Measurements from ENCODE around the gene TMEM163.

TMEM163 gene

GRCh38 chr2:134458473-134458853, 260.3 kb downstream of the TMEM163 start:
- Histone ChIP-seq H3K36me3 (ENCODE audit: insufficient read depth, low read length) (peaks cover under 1% of the 10 kb centered on the region; the same call in 1 of the 2 replicates), H3K4me1 (ENCODE audit: insufficient read depth, low read length, severe bottlenecking) (no peaks in the 10 kb centered on the region), H3K4me3 (ENCODE audit: low read depth, low read length, poor library complexity, severe bottlenecking) (no peak overlapping the region), H3K27me3 (ENCODE audit: insufficient read depth, low read length) (no peaks in the 10 kb centered on the region), H3K27ac (ENCODE audit: low read depth, low read length, poor library complexity, severe bottlenecking) (no peak overlapping the region), H2AFZ (ENCODE audit: low read length) (no peak overlapping the region), H4K20me1 (ENCODE audit: insufficient read depth, low read length) (no peaks in the 10 kb centered on the region), H3K9me2 (ENCODE audit: low read depth, low read length) (no peaks in the 10 kb centered on the region), H3K79me2 (ENCODE audit: insufficient read depth, low read length) (no peaks in the 10 kb centered on the region), H3K4me2 (ENCODE audit: low read length) (no peak overlapping the region), H3K9me3 (ENCODE audit: low read length) (no peaks in the 10 kb centered on the region), H3F3A (ENCODE audit: insufficient read depth, low read length) (no peaks in the 10 kb centered on the region), H3K9ac (ENCODE audit: low read length) (no peak overlapping the region)
- TF ChIP-seq, protein P1, sequence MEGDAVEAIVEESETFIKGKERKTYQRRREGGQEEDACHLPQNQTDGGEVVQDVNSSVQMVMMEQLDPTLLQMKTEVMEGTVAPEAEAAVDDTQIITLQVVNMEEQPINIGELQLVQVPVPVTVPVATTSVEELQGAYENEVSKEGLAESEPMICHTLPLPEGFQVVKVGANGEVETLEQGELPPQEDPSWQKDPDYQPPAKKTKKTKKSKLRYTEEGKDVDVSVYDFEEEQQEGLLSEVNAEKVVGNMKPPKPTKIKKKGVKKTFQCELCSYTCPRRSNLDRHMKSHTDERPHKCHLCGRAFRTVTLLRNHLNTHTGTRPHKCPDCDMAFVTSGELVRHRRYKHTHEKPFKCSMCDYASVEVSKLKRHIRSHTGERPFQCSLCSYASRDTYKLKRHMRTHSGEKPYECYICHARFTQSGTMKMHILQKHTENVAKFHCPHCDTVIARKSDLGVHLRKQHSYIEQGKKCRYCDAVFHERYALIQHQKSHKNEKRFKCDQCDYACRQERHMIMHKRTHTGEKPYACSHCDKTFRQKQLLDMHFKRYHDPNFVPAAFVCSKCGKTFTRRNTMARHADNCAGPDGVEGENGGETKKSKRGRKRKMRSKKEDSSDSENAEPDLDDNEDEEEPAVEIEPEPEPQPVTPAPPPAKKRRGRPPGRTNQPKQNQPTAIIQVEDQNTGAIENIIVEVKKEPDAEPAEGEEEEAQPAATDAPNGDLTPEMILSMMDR (IDR thresholded peaks at IDR 0.05; ENCODE audit: low read length): no peak
- no peak for TF ChIP-seq EZH2 (IDR thresholded peaks at IDR 0.05; ENCODE audit: borderline replicate concordance, low read length)

DNA sequence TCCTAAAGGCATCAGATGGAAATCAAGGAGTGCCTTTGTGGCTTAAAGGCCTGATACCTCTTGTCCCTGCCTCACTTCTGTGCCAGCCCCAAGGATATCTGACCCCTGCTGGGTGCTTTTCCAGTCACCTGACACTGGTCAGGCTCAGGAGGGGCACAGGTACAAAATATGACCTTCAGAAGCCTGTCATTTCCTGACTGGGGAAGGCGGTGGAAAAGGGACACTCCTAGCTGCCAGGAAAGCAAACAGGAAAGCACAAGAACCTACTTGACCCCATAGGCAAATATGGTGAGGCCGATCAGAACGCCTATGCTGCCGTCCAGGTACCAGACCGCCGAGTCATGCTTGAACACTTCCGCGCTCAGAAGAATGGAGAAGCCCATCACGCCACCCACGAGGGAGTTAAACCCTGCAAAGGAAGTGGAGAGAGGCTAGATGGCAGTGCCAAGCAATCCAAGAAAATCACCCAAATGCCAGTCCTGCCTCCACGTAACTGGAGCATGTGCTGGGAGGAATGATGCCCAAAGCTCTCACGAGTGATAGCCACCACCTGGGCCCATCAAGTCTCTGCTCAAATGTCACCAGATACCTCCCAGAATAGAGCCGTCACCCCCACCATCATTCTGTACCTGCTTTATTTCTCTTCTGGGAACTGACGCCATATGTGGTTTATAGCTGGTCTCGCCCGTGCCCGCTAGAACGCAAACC, 260.9 kb downstream of the TMEM163 start:
- H3K4me3 ChIP-seq (ENCODE audit: low read depth, low read length, poor library complexity, severe bottlenecking): no peak overlapping the region
- H3K27ac ChIP-seq (ENCODE audit: low read depth, low read length, poor library complexity, severe bottlenecking): no peak overlapping the region
- peaks cover 6% of the 10 kb centered on the region; the same call in 1 of the 2 replicates for H3K36me3 ChIP-seq (ENCODE audit: insufficient read depth, low read length)
- no peaks in the 10 kb centered on the region for H3K4me1 ChIP-seq (ENCODE audit: insufficient read depth, low read length, severe bottlenecking)
- no peak overlapping the region for H3K9ac ChIP-seq (ENCODE audit: low read length)
- no peaks in the 10 kb centered on the region for H3F3A ChIP-seq (ENCODE audit: insufficient read depth, low read length)
- no peak overlapping the region for H3K4me2 ChIP-seq (ENCODE audit: low read length)
- H3K9me2 ChIP-seq (ENCODE audit: low read depth, low read length): no peaks in the 10 kb centered on the region
- no peaks in the 10 kb centered on the region for H3K9me3 ChIP-seq (ENCODE audit: low read length)
- no peak for TF ChIP-seq EZH2 (IDR thresholded peaks at IDR 0.05; ENCODE audit: borderline replicate concordance, low read length)
- TF ChIP-seq, protein P1 (IDR thresholded peaks at IDR 0.05; ENCODE audit: low read length): no peak
- no peaks in the 10 kb centered on the region for H3K79me2 ChIP-seq (ENCODE audit: insufficient read depth, low read length)
- H3K27me3 ChIP-seq (ENCODE audit: insufficient read depth, low read length): no peaks in the 10 kb centered on the region
- H4K20me1 ChIP-seq (ENCODE audit: insufficient read depth, low read length): no peaks in the 10 kb centered on the region
- no peak overlapping the region for H2AFZ ChIP-seq (ENCODE audit: low read length)

DNA sequence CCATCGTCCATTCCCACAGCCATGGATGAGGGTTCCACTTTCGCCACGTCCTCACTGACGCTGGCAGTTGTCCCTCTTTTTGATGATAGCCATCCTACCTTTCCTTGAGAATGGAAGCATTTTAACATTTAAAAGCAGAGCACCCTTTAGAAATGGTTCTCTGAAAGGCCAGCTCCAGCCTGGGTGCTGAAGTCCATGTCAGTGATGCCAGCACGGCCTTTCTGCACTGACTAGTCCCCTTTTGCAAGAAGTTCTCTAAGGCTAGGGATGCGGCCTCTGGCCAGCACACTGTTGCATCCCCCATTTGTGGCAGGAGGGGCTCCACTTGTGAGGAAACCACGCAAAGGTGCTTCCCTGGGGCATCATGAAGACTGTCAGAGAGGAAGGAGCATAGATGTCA, 261.4 kb downstream of the TMEM163 start:
- Histone ChIP-seq H3K4me2 (ENCODE audit: low read length) (no peak overlapping the region), H3K9me3 (ENCODE audit: low read length) (no peaks in the 10 kb centered on the region), H3K4me3 (ENCODE audit: low read depth, low read length, poor library complexity, severe bottlenecking) (no peak overlapping the region), H3K4me1 (ENCODE audit: insufficient read depth, low read length, severe bottlenecking) (no peaks in the 10 kb centered on the region), H3K36me3 (ENCODE audit: insufficient read depth, low read length) (peaks cover 9% of the 10 kb centered on the region; the same call in 1 of the 2 replicates), H3K79me2 (ENCODE audit: insufficient read depth, low read length) (no peaks in the 10 kb centered on the region), H2AFZ (ENCODE audit: low read length) (no peak overlapping the region), H3K27me3 (ENCODE audit: insufficient read depth, low read length) (no peaks in the 10 kb centered on the region), H3K9ac (ENCODE audit: low read length) (no peak overlapping the region), H3K9me2 (ENCODE audit: low read depth, low read length) (no peaks in the 10 kb centered on the region), H3F3A (ENCODE audit: insufficient read depth, low read length) (no peaks in the 10 kb centered on the region), H4K20me1 (ENCODE audit: insufficient read depth, low read length) (no peaks in the 10 kb centered on the region), H3K27ac (ENCODE audit: low read depth, low read length, poor library complexity, severe bottlenecking) (no peak overlapping the region)
- TF ChIP-seq EZH2 (IDR thresholded peaks at IDR 0.05; ENCODE audit: borderline replicate concordance, low read length): no peak
- TF ChIP-seq, protein P1 (IDR thresholded peaks at IDR 0.05; ENCODE audit: low read length): no peak

Measured in OCI-LY1 (cell line).